ENCODE results near the gene APBA2. TPM values are rescaled to one million over a fixed set of nuclear protein-coding genes. Genes with fewer than 3 reads are reported as not detected.

The APBA2 gene
- polyA plus RNA-seq, 2 of the 4 experiments (the other 2 are of a cell fraction) = 11.4 to 12.6 TPM

DNA sequence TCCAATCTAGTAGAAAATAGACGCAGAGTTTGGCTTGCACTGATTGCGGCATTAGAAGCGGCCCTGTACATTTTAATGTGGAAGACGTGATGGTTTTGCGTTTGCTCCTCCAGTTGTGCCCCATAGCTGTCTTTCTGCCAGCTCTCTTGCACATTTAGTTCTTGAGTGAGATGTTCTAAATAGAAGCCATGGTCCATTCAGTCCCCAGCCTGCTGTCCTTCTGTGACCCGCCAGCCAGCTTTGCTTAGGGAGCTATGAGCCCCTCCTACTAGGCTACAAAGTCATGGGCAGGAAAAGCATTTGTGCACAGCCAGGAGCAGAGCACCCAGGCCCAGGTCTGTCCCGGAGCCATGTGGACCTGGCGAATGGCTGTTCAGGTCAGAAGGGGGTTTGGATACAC is 50.3 kb downstream of the APBA2 start:
- ATAC-seq (no peak), FAIRE-seq (no peak), DNase-seq (ENCODE audit: low read depth in 1 of 2, low spot score in 1 of 2) (no peak)
- no peak for TF ChIP-seq TFCP2L1 (CRISPR knock-in tag; IDR thresholded peaks at IDR 0.05)
- TF ChIP-seq POLR2AphosphoS2 (conservative IDR thresholded peaks at IDR 0.05; ENCODE audit: low read length) = no peak
- TF ChIP-seq RFX5 (IDR thresholded peaks at IDR 0.05) = no peak
- TF ChIP-seq, protein P1, sequence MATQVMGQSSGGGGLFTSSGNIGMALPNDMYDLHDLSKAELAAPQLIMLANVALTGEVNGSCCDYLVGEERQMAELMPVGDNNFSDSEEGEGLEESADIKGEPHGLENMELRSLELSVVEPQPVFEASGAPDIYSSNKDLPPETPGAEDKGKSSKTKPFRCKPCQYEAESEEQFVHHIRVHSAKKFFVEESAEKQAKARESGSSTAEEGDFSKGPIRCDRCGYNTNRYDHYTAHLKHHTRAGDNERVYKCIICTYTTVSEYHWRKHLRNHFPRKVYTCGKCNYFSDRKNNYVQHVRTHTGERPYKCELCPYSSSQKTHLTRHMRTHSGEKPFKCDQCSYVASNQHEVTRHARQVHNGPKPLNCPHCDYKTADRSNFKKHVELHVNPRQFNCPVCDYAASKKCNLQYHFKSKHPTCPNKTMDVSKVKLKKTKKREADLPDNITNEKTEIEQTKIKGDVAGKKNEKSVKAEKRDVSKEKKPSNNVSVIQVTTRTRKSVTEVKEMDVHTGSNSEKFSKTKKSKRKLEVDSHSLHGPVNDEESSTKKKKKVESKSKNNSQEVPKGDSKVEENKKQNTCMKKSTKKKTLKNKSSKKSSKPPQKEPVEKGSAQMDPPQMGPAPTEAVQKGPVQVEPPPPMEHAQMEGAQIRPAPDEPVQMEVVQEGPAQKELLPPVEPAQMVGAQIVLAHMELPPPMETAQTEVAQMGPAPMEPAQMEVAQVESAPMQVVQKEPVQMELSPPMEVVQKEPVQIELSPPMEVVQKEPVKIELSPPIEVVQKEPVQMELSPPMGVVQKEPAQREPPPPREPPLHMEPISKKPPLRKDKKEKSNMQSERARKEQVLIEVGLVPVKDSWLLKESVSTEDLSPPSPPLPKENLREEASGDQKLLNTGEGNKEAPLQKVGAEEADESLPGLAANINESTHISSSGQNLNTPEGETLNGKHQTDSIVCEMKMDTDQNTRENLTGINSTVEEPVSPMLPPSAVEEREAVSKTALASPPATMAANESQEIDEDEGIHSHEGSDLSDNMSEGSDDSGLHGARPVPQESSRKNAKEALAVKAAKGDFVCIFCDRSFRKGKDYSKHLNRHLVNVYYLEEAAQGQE (IDR thresholded peaks at IDR 0.05) = no peak
- TF ChIP-seq HOXB13 (CRISPR knock-in tag; IDR thresholded peaks at IDR 0.05; ENCODE audit: low read depth) = no peak
- no peak for TF ChIP-seq HOXB5 (CRISPR knock-in tag; IDR thresholded peaks at IDR 0.05)
- TF ChIP-seq KDM1A (IDR thresholded peaks at IDR 0.05; ENCODE audit: low read depth) = no peak
- TF ChIP-seq, protein P2, sequence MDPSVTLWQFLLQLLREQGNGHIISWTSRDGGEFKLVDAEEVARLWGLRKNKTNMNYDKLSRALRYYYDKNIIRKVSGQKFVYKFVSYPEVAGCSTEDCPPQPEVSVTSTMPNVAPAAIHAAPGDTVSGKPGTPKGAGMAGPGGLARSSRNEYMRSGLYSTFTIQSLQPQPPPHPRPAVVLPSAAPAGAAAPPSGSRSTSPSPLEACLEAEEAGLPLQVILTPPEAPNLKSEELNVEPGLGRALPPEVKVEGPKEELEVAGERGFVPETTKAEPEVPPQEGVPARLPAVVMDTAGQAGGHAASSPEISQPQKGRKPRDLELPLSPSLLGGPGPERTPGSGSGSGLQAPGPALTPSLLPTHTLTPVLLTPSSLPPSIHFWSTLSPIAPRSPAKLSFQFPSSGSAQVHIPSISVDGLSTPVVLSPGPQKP (IDR thresholded peaks at IDR 0.05; ENCODE audit: low read depth, low read length) = no peak
- TF ChIP-seq CHD2 (IDR thresholded peaks at IDR 0.05; ENCODE audit: low read length, partially characterized antibody) = no peak
- no peak for TF ChIP-seq CEBPB (IDR thresholded peaks at IDR 0.05)
- no peak for TF ChIP-seq FOXS1 (CRISPR knock-in tag; IDR thresholded peaks at IDR 0.05)
- no peak for TF ChIP-seq RNF2 (IDR thresholded peaks at IDR 0.05; ENCODE audit: borderline replicate concordance, low read depth)
- TF ChIP-seq, protein P3, sequence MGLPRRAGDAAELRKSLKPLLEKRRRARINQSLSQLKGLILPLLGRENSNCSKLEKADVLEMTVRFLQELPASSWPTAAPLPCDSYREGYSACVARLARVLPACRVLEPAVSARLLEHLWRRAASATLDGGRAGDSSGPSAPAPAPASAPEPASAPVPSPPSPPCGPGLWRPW (IDR thresholded peaks at IDR 0.05) = no peak
- no peak for TF ChIP-seq HOXA7 (CRISPR knock-in tag; IDR thresholded peaks at IDR 0.05)
- TF ChIP-seq ESRRA (IDR thresholded peaks at IDR 0.05; ENCODE audit: borderline replicate concordance, low read length) = no peak
- no peak for TF ChIP-seq EHF (CRISPR knock-in tag; IDR thresholded peaks at IDR 0.05)
- TF ChIP-seq, protein P4, sequence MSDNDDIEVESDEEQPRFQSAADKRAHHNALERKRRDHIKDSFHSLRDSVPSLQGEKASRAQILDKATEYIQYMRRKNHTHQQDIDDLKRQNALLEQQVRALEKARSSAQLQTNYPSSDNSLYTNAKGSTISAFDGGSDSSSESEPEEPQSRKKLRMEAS (IDR thresholded peaks at IDR 0.05) = no peak
- TF ChIP-seq, protein P5, sequence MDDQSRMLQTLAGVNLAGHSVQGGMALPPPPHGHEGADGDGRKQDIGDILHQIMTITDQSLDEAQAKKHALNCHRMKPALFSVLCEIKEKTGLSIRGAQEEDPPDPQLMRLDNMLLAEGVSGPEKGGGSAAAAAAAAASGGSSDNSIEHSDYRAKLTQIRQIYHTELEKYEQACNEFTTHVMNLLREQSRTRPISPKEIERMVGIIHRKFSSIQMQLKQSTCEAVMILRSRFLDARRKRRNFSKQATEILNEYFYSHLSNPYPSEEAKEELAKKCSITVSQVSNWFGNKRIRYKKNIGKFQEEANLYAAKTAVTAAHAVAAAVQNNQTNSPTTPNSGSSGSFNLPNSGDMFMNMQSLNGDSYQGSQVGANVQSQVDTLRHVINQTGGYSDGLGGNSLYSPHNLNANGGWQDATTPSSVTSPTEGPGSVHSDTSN (IDR thresholded peaks at IDR 0.05) = no peak
- WGBS (ENCODE audit: missing lambda C conversion rate) = 92% methylated on average over 8 of the region's 8 CpGs
- ChIA-PET POLR2A (no interaction called here), CTCF (interaction anchor here (0.7 to 2.0 kb wide), 9 partner anchors 11 to 172 kb away, joined by 3 to 10 read pairs (median 4); no protein-coding TSS in a partner anchor)
- Histone ChIP-seq H3K4me2 (no peak overlapping the region), H3K27ac (no peak overlapping the region), H3K9me3 (no peaks in the 10 kb centered on the region), H3K4me1 (no peaks in the 10 kb centered on the region), H3K4me3 (no peak overlapping the region)

DNA sequence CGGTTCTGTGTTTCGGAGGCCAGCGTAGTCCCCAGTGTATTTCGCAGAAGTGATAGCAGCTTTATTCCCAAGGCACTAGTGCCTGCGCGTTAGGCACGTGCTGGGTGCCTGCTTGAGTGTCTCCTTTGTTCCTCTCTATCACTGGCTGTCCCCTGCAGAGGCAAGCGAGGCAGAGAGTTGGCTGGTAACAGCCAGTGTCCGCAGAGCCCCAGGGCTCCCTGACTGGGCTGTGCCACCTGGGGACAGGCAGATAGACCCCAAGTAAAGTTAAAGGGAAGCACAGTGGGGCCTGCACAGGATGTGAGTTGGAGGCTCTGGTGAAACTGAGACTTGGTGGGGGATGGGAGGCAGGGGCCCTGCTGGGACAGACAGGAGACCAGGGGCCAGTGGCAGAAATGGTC is 50.7 kb downstream of the APBA2 start:
- ChIA-PET CTCF (interaction anchor here (0.9 to 2.0 kb wide), 5 partner anchors 11 to 169 kb away, joined by 3 to 10 read pairs (median 6); no protein-coding TSS in a partner anchor), POLR2A (no interaction called here)
- ATAC-seq = no peak
- Histone ChIP-seq H3K4me2 (no peak overlapping the region), H3K4me3 (no peak overlapping the region), H3K9me3 (no peaks in the 10 kb centered on the region), H3K27ac (no peak overlapping the region), H3K4me1 (no peaks in the 10 kb centered on the region)
- no peak for TF ChIP-seq NFE2L2 (conservative IDR thresholded peaks at IDR 0.05; ENCODE audit: low read length)
- TF ChIP-seq PHF8 (IDR thresholded peaks at IDR 0.05; ENCODE audit: borderline replicate concordance, low read depth) = no peak
- TF ChIP-seq MAZ (IDR thresholded peaks at IDR 0.05; ENCODE audit: borderline replicate concordance, low read depth, low read length) = no peak
- TF ChIP-seq, protein P6, sequence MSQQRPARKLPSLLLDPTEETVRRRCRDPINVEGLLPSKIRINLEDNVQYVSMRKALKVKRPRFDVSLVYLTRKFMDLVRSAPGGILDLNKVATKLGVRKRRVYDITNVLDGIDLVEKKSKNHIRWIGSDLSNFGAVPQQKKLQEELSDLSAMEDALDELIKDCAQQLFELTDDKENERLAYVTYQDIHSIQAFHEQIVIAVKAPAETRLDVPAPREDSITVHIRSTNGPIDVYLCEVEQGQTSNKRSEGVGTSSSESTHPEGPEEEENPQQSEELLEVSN (IDR thresholded peaks at IDR 0.05; ENCODE audit: borderline replicate concordance, low read depth) = no peak
- no peak for TF ChIP-seq TFCP2L1 (CRISPR knock-in tag; IDR thresholded peaks at IDR 0.05)
- TF ChIP-seq ZNF302 (CRISPR knock-in tag; IDR thresholded peaks at IDR 0.05) = no peak
- no peak for TF ChIP-seq ZFP36 (IDR thresholded peaks at IDR 0.05; ENCODE audit: borderline replicate concordance, partially characterized antibody)
- no peak for TF ChIP-seq RAD21 (conservative IDR thresholded peaks at IDR 0.05 in 1 of 2, IDR thresholded peaks at IDR 0.05 in 1 of 2)
- no peak for TF ChIP-seq KDM5A (IDR thresholded peaks at IDR 0.05)
- TF ChIP-seq, protein P3 (IDR thresholded peaks at IDR 0.05) = no peak
- TF ChIP-seq, protein P7, sequence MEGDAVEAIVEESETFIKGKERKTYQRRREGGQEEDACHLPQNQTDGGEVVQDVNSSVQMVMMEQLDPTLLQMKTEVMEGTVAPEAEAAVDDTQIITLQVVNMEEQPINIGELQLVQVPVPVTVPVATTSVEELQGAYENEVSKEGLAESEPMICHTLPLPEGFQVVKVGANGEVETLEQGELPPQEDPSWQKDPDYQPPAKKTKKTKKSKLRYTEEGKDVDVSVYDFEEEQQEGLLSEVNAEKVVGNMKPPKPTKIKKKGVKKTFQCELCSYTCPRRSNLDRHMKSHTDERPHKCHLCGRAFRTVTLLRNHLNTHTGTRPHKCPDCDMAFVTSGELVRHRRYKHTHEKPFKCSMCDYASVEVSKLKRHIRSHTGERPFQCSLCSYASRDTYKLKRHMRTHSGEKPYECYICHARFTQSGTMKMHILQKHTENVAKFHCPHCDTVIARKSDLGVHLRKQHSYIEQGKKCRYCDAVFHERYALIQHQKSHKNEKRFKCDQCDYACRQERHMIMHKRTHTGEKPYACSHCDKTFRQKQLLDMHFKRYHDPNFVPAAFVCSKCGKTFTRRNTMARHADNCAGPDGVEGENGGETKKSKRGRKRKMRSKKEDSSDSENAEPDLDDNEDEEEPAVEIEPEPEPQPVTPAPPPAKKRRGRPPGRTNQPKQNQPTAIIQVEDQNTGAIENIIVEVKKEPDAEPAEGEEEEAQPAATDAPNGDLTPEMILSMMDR (IDR thresholded peaks at IDR 0.05) = no peak
- no peak for TF ChIP-seq CEBPB (IDR thresholded peaks at IDR 0.05)
- no peak for DNase-seq (ENCODE audit: low read depth in 1 of 2, low spot score in 1 of 2)
- no peak for FAIRE-seq
- WGBS (ENCODE audit: missing lambda C conversion rate) = 90% methylated on average over 9 of the region's 9 CpGs
